NCI-H345 treated with DMSO at 0.1 percent for 48 hours (cell line): ENCODE results near the gene ZC3H8.
A peak's percentile ranks its signal among the peaks of the same experiment; 100 is the strongest.
"Not testable (repeated sequence)": the region's sequence is repeated elsewhere in the genome, so short reads cannot be mapped to it uniquely, and the experiment has no call there.

ENCODE experiments used
- DNase-seq: peaks from one replicate; lab custom pipeline; 2025; ENCODE audit not compliant: unreplicated experiment; lab: John Stamatoyannopoulos, UW

ZC3H8 gene

GRCh38 chr2:112259509-112260294 lies 4.9 kb upstream of the ZC3H8 start:
- DNase-seq: peak; percentile 69

DNA sequence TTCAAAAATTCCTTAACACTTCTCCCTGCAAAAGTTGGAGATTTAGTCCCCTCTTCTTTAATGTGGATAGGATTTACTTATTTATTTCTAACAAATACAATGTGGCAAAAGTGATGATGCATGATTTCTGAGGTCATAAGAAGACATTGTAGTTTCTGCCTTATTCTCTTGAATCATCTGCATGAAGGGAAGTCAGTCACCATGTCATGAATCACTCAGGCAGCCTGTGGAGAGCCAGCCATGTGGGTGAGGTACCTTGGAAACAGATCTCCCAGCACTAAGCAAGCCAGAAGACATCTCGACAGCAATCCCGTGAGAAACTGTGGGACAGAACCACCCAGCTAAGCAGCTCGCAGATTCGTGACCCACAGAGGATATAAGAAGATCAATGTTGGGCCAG lies 2.7 kb upstream of the ZC3H8 start:
- DNase-seq: no peak

DNA sequence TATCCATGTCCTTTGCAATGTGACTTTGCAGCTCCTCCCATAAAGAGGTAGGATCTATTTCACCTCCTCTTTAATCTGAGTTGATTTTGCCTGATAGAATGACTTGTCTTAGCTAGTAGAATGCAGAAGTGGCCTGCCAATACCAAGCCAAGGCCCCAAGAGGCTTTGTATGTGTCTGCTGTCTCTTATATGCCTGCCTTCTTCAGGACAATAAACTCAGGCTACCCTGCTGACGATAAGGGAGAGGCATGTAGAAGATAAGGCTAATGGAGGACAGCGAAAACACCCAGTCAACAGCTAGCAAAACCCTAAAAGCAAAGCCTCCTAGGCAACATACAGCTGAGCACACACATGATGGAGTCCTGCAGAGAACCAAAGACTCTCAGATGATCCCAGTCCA lies 1.8 kb upstream of the ZC3H8 start:
- DNase-seq: no peak

- no peak for DNase-seq
Measured at GRCh38 chr2:112255875-112256274, 1.0 kb upstream of the ZC3H8 start.

DNA sequence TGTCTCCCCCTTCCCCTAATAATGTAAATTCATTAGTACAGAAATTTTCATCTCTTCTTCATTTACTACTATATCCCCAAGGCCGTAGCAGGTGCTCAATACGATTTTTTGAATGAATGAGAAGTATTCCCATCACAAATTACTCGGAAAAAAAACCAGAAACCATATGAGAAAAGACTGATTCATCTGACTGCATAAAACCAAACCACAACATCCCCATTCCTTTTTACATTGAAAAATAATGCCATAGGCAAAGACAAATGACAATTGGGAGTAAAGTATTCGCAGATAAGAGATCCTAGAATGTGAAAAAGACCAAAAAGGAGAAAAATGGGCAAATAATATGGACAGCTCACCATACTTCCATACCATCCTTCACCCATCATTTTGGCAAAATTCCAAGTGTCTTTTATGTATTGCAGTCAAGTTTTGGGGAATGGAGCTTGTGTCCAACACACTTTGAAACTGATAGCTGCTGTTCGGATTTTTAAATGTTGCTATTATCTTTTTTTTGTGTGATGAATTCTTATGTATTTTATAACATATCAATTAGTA lies 1.5 kb downstream of the ZC3H8 start:
- no peak for DNase-seq

DNA sequence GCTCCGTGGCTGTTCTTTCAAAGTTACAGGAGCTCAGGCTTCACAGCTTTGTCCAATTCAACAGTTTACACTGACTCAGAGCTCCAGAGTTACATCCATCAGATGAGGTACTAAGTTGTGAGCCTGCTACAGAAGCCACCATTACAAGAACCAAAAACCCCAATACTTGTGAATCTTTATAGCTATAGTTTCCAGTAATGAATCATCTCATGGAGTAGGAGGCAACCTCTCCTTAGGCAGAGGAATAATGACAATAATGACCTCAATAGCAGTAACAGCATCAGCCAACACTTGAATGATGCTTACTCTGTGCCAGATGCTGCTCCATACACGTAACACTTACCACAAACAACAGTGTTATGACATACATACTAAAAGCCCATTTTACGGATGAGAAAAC lies 3.6 kb downstream of the ZC3H8 start:
- no peak for DNase-seq

DNA sequence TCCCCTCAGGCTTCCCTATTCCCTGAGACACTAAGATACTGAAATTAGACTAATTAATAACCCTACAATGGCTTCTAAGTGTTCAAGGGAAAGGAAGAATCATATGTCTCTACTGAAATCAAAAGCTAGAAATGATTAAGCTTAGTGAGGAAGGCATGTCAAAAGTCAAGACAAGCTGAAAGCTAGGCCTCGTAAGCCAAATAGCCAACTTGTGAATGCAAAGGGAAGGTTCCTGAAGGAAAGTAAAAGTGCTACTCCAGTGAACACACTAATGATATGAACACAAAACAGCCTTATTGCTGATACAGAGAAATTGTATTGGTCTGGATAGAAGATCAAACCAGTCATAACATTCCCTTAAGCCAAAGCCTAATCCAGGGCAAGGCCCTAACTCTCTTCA lies 10.0 kb downstream of the ZC3H8 start:
- no peak for DNase-seq

GRCh38 chr2:112243233-112243632 lies 11.6 kb downstream of the ZC3H8 start:
- DNase-seq: no peak

- no peak for DNase-seq
Measured at GRCh38 chr2:112242384-112242783, 12.5 kb downstream of the ZC3H8 start.

DNA sequence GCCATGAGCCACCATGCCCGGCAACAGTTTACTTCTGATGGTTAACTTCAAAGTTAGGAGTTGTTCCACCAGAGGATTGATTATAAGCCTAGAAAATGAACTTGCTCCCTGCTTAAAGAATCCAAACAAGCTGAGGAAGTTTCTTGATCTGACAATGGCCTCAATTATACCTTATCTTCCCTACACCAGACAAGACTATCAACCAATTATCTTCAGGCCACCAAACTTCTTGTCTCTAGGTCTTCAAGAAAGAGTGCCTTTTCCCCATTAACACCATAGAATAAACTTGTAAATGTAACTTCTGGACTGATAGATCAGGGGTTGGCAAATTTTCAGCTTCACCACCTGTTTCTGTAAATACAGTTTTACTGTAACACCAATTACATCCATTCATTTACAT lies 15.0 kb downstream of the ZC3H8 start:
- DNase-seq: no peak

- DNase-seq: no peak
Measured at GRCh38 chr2:112230371-112230770, 24.5 kb downstream of the ZC3H8 start.

GRCh38 chr2:112229348-112229747 lies 25.5 kb downstream of the ZC3H8 start:
- DNase-seq: no peak

DNA sequence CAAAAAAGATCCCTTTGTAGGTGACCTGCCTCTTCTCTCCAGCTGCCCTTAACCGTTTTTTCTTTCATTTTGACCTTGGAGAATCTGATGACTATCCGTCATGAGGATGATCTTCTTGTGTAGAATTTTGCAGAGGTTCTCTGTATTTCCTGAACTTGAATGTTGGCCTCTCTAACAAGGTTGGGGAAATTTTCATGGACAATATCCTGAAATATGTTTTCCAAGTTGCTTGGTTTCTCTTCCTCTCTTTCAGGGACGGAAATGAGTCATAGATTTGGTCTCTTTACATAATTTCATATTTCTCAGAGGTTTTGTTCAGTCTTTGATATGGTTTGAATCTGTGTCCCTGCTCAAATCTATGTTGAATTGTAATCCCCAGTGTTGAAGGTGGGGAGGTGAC lies 34.0 kb downstream of the ZC3H8 start:
- DNase-seq: no peak

- no peak for DNase-seq
Measured at GRCh38 chr2:112220186-112220585, 34.7 kb downstream of the ZC3H8 start.

DNA sequence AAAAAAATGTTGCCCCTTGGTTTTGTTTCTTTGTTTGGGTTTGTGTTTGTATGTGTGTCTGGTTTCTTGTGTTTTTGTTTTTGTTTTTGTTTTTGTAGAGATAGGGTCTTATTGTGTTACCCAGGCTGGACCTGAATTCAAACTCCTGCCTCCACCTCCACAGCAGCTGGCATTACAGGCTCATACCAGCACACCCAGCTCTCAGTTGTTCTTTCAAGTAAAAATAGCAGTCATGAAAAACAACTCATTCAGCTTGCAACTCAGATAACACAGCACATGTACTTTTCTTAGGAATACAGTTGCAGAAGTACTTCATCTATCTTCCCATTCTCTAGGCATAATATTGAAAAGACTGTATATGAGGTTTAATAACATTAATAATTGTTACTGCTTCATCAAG lies 37.0 kb downstream of the ZC3H8 start:
- no peak for DNase-seq

DNA sequence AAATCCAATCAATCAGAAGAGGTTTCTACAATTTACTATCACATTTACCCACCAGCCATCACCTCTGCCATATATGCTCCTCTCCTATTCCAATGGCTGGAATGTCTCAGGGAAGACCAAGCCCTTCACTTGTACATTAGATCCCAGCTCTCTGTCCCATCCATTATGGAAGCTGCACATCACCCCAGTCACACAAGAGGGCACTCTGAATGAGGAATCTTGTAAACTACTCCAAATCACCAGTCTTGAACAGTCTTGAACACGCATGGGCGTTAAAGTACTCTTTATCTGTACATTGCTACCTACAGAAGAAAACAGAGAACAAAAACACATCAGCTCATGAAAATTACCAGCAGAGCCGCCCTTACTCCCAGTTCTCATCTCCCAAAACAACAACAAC lies 38.7 kb downstream of the ZC3H8 start:
- DNase-seq: no peak

DNA sequence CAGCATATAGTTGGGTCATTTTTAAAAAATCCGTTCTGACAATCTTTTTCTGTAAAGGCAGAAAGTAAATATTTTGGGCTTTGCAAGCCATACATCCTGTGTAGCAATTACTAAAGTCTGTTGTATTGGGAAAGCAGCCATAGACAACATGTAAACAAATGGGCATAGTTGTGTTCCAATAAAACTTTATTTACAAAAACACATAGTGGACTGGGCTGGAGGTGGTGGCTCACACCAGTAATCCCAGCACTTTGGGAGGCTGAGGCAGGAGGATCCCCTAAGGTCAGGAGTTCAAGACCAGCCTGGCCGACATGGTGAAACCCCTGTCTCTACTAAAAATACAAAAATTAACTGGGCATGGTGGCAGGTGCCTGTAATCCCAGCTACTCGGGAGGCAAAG lies 46.9 kb downstream of the ZC3H8 start:
- not testable (repeated sequence) for DNase-seq

GRCh38 chr2:112204411-112204810 lies 50.4 kb downstream of the ZC3H8 start:
- DNase-seq: peak; percentile 25

GRCh38 chr2:112201696-112202430 lies 53.0 kb downstream of the ZC3H8 start:
- DNase-seq: no peak

GRCh38 chr2:112199188-112199587 lies 55.7 kb downstream of the ZC3H8 start:
- DNase-seq: no peak

- DNase-seq: no peak
Measured at GRCh38 chr2:112198780-112199179, 56.1 kb downstream of the ZC3H8 start.

DNA sequence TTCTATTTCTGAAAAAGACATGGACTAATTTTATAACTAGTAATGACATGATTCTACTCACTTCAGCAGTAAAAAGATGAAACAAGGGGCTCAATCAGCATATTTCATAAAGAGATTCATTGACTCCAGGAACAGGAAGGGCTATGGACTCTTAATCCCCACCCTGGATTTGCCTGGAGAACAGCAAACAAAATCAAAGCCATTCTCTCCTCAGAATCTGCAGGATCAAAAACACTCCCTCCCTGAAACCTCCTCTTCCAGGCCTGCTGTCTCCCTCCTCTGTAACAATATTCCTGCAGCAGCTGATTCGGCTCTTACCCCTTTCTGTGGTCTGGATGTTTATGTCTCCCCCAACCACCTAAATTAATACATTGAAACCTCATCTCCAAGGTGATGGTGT lies 57.0 kb downstream of the ZC3H8 start:
- no peak for DNase-seq
